WTC11 (cell line): ENCODE data around the gene LRP1. TPM values are rescaled to one million over a fixed set of nuclear protein-coding genes. Genes with fewer than 3 reads are reported as not detected.

Source experiments
- ATF2 ChIP-seq: sonication (generic); formaldehyde crosslinking; IDR thresholded peaks from 2 replicates; pipeline ENCODE4 v1.8.1; 2022; ENCODE audit warnings: low read depth, missing genetic modification reagents, borderline replicate concordance
- E2F4 ChIP-seq: sonication (generic); formaldehyde crosslinking; IDR thresholded peaks from 2 replicates; pipeline ENCODE4 v1.8.1; 2022; ENCODE audit warnings: low read depth, mild to moderate bottlenecking, moderate library complexity, missing genetic modification reagents, borderline replicate concordance
- EMX1 ChIP-seq: fragments of 250-450 bp; sonication (Bioruptor Pico); IDR thresholded peaks from 2 replicates; pipeline ENCODE4 v1.8.0; 2021; ENCODE audit warnings: mild to moderate bottlenecking
- FOXK1 ChIP-seq: sonication (generic); formaldehyde crosslinking; IDR thresholded peaks from 2 replicates; pipeline ENCODE4 v1.8.0; 2022; ENCODE audit warnings: mild to moderate bottlenecking, moderate library complexity, missing genetic modification reagents
- FOXP4 ChIP-seq: sonication (generic); formaldehyde crosslinking; IDR thresholded peaks from 2 replicates; pipeline ENCODE4 v1.8.0; 2022; ENCODE audit warnings: mild to moderate bottlenecking, missing genetic modification reagents
- IRF1 ChIP-seq: sonication (generic); formaldehyde crosslinking; IDR thresholded peaks from 2 replicates; pipeline ENCODE4 v1.8.0; 2023; ENCODE audit warnings: missing genetic modification reagents
- JAZF1 ChIP-seq: fragments of 250-450 bp; sonication (Bioruptor Pico); IDR thresholded peaks from 2 replicates; pipeline ENCODE4 v1.9.0; 2021; ENCODE audit warnings: moderate library complexity, mild to moderate bottlenecking, inconsistent platforms
- MLX ChIP-seq: sonication (generic); formaldehyde crosslinking; IDR thresholded peaks from 2 replicates; pipeline ENCODE4 v1.8.1; 2023; ENCODE audit warnings: mild to moderate bottlenecking, missing genetic modification reagents, moderate library complexity
- MYBL2 ChIP-seq: sonication (generic); formaldehyde crosslinking; IDR thresholded peaks from 2 replicates; pipeline ENCODE4 v1.8.1; 2023; ENCODE audit warnings: mild to moderate bottlenecking, moderate library complexity, missing genetic modification reagents
- NFATC4 ChIP-seq: fragments of 250-450 bp; sonication (Bioruptor Pico); IDR thresholded peaks from 2 replicates; pipeline ENCODE4 v1.9.0; 2021; ENCODE audit warnings: mild to moderate bottlenecking
- NR3C1 ChIP-seq: sonication (generic); formaldehyde crosslinking; conservative IDR thresholded peaks from 2 replicates; pipeline ENCODE4 v1.8.1; 2023; ENCODE audit warnings: low read depth, mild to moderate bottlenecking, missing genetic modification reagents
- OVOL2 ChIP-seq: fragments of 250-450 bp; sonication (Bioruptor Pico); IDR thresholded peaks from 2 replicates; pipeline ENCODE4 v1.9.0; 2021; ENCODE audit warnings: mild to moderate bottlenecking, borderline replicate concordance
- PRDM15 ChIP-seq: sonication (generic); formaldehyde crosslinking; IDR thresholded peaks from 2 replicates; pipeline ENCODE4 v1.8.0; 2022; ENCODE audit warnings: missing genetic modification reagents
- SMAD3 ChIP-seq: sonication (generic); formaldehyde crosslinking; IDR thresholded peaks from 2 replicates; pipeline ENCODE4 v1.8.0; 2022; ENCODE audit warnings: missing genetic modification reagents, mild to moderate bottlenecking, borderline replicate concordance
- SMAD4 ChIP-seq: sonication (generic); formaldehyde crosslinking; IDR thresholded peaks from 2 replicates; pipeline ENCODE4 v1.8.0; 2022; ENCODE audit warnings: mild to moderate bottlenecking, missing genetic modification reagents
- TCF7 ChIP-seq: sonication (generic); formaldehyde crosslinking; IDR thresholded peaks from 2 replicates; pipeline ENCODE4 v1.8.0; 2022; ENCODE audit warnings: mild to moderate bottlenecking, low read depth, missing genetic modification reagents, moderate library complexity
- TP53 ChIP-seq: sonication (generic); formaldehyde crosslinking; IDR thresholded peaks from 2 replicates; pipeline ENCODE4 v1.8.1; 2023; ENCODE audit warnings: mild to moderate bottlenecking, missing genetic modification reagents
- USF1 ChIP-seq: sonication (generic); formaldehyde crosslinking; IDR thresholded peaks from 2 replicates; pipeline ENCODE4 v1.8.0; 2022; ENCODE audit warnings: mild to moderate bottlenecking, missing genetic modification reagents
- USF2 ChIP-seq: sonication (generic); formaldehyde crosslinking; IDR thresholded peaks from 2 replicates; pipeline ENCODE4 v1.8.1; 2023; ENCODE audit warnings: mild to moderate bottlenecking, missing genetic modification reagents, moderate library complexity
- ZBTB43 ChIP-seq: sonication (generic); formaldehyde crosslinking; IDR thresholded peaks from 2 replicates; pipeline ENCODE4 v1.8.1; 2023; ENCODE audit warnings: mild to moderate bottlenecking, missing genetic modification reagents
- ZNF281 ChIP-seq: sonication (generic); formaldehyde crosslinking; IDR thresholded peaks from 2 replicates; pipeline ENCODE4 v1.8.0; 2023; ENCODE audit warnings: mild to moderate bottlenecking, missing genetic modification reagents
- ZNF416 ChIP-seq: fragments of 250-450 bp; sonication (Bioruptor Pico); IDR thresholded peaks from 2 replicates; pipeline ENCODE4 v1.9.0; 2021; ENCODE audit warnings: mild to moderate bottlenecking, inconsistent platforms
- total RNA-seq: library from RNA; stranded (reverse); gene quantifications from 3 replicates; pipeline ENCODE4 v1.2.3, GENCODE V29; 2021

The LRP1 gene
- total RNA-seq, 1 experiment from 2014 or later = 120 TPM

GRCh38 chr12:57078519-57079404 lies 49.5 kb upstream of the LRP1 start, which contains the start of gene NEMP1 (continued):
- TF ChIP-seq USF1 = peak; percentile 92
- peak; percentile 81 for TF ChIP-seq E2F4
- TF ChIP-seq ZBTB43 (CRISPR knock-in tag) = no peak
- TF ChIP-seq ZNF281 (CRISPR knock-in tag) = no peak
- TF ChIP-seq SMAD3 (CRISPR knock-in tag) = peak; percentile 29; the same call in 1 of the 2 replicates
- TF ChIP-seq NR3C1 (CRISPR knock-in tag) = no peak
- peak; percentile 91 for TF ChIP-seq USF2
- peak; percentile 98 for TF ChIP-seq FOXK1 (CRISPR knock-in tag)
- TF ChIP-seq NFATC4 (CRISPR knock-in tag) = no peak
- no peak for TF ChIP-seq IRF1 (CRISPR knock-in tag)
- TF ChIP-seq ZNF416 (CRISPR knock-in tag) = no peak
- no peak for TF ChIP-seq TCF7 (CRISPR knock-in tag)
- TF ChIP-seq ATF2 = no peak
- no peak for TF ChIP-seq TP53
- TF ChIP-seq MYBL2 (CRISPR knock-in tag) = 0 out of 2 replicates have a peak, but pooled peaks have one; percentile 38
- TF ChIP-seq FOXP4 (CRISPR knock-in tag) = 0 out of 2 replicates have a peak, but pooled peaks have one; percentile 40
- TF ChIP-seq JAZF1 (CRISPR knock-in tag) = no peak
- TF ChIP-seq MLX = no peak
- TF ChIP-seq SMAD4 (CRISPR knock-in tag) = no peak
- TF ChIP-seq OVOL2 (CRISPR knock-in tag) = no peak
- no peak for TF ChIP-seq EMX1 (CRISPR knock-in tag)
- TF ChIP-seq PRDM15 (CRISPR knock-in tag) = no peak
